ENCODE data around the gene ETV7. TPM values are rescaled to one million over a fixed set of nuclear protein-coding genes. Genes with fewer than 3 reads are reported as not detected.

ETV7 gene
- total RNA-seq, 3 donors from 2014 or later = 0.44 to 0.98 (median 0.80) TPM

- TF ChIP-seq POLR2A (IDR thresholded peaks at IDR 0.05) (no peak), POLR2AphosphoS5 (IDR thresholded peaks at IDR 0.05) (no peak), CTCF (IDR thresholded peaks at IDR 0.05) (no peak)
- intact Hi-C loops (cut with DNase I; ENCODE audit: low total_unique reads) = no loop called here
- H3K9me3 ChIP-seq = no peaks in the 10 kb centered on the region
- H3K4me3 ChIP-seq = no peak overlapping the region
- H3K4me1 ChIP-seq = no peaks in the 10 kb centered on the region
- H3K27me3 ChIP-seq = no peaks in the 10 kb centered on the region
- no peaks in the 10 kb centered on the region for H3K36me3 ChIP-seq
- no peak overlapping the region for H3K27ac ChIP-seq
- no peak for DNase-seq (ENCODE audit: low spot score in 2 of 2)
These were observed 64.4 kb downstream of the ETV7 start for GRCh38 chr6:36323062-36323461.

DNA sequence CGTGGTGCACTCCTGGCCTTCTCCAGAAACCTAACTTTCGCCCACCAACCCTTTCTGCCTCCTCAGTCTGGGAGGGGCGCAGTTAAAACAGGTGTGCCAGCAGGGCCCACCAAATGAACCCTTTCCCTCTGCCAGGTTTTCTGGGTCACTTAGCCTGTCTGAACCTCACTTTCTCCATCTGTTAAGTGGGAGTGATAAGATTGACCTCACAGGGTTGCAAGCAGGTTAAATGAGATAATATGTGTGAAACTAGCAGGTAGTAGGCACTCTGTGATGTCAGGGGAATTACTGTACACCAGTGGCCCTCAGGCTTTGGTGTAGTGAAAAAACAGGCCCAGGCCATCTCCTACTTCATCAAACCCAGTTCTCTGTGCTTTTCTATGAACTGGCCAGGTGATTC, 64.9 kb downstream of the ETV7 start:
- Histone ChIP-seq H3K36me3 (no peaks in the 10 kb centered on the region), H3K4me3 (no peak overlapping the region), H3K9me3 (no peaks in the 10 kb centered on the region), H3K27me3 (no peaks in the 10 kb centered on the region), H3K27ac (no peak overlapping the region), H3K4me1 (no peaks in the 10 kb centered on the region)
- intact Hi-C loops (cut with DNase I; ENCODE audit: low total_unique reads) = no loop called here
- DNase-seq (ENCODE audit: low spot score in 2 of 2) = no peak
- TF ChIP-seq POLR2AphosphoS5 (IDR thresholded peaks at IDR 0.05) (no peak), CTCF (IDR thresholded peaks at IDR 0.05) (no peak), POLR2A (IDR thresholded peaks at IDR 0.05) (no peak)

GRCh38 chr6:36320475-36320874, 67.0 kb downstream of the ETV7 start:
- H3K4me1 ChIP-seq = no peaks in the 10 kb centered on the region
- no peak overlapping the region for H3K27ac ChIP-seq
- TF ChIP-seq POLR2A (IDR thresholded peaks at IDR 0.05) = no peak
- no peak for TF ChIP-seq CTCF (IDR thresholded peaks at IDR 0.05)
- no peak for TF ChIP-seq POLR2AphosphoS5 (IDR thresholded peaks at IDR 0.05)
- intact Hi-C loops (cut with DNase I; ENCODE audit: low total_unique reads) = no loop called here
- no peaks in the 10 kb centered on the region for H3K27me3 ChIP-seq
- no peaks in the 10 kb centered on the region for H3K36me3 ChIP-seq
- H3K4me3 ChIP-seq = no peak overlapping the region
- no peak for DNase-seq (ENCODE audit: low spot score in 2 of 2)
- no peaks in the 10 kb centered on the region for H3K9me3 ChIP-seq

- DNase-seq (ENCODE audit: low spot score in 2 of 2) = no peak
- Histone ChIP-seq H3K4me3 (no peak overlapping the region), H3K36me3 (no peaks in the 10 kb centered on the region), H3K4me1 (no peaks in the 10 kb centered on the region), H3K27ac (no peak overlapping the region), H3K9me3 (no peaks in the 10 kb centered on the region), H3K27me3 (no peaks in the 10 kb centered on the region)
- intact Hi-C loops (cut with DNase I; ENCODE audit: low total_unique reads) = no loop called here
- TF ChIP-seq POLR2A (IDR thresholded peaks at IDR 0.05) (no peak), CTCF (IDR thresholded peaks at IDR 0.05) (no peak), POLR2AphosphoS5 (IDR thresholded peaks at IDR 0.05) (no peak)
These were observed 67.6 kb downstream of the ETV7 start for GRCh38 chr6:36319821-36320220.

- TF ChIP-seq POLR2AphosphoS5 (IDR thresholded peaks at IDR 0.05) (no peak), CTCF (IDR thresholded peaks at IDR 0.05) (no peak), POLR2A (IDR thresholded peaks at IDR 0.05) (no peak)
- no peaks in the 10 kb centered on the region for H3K4me1 ChIP-seq
- H3K27me3 ChIP-seq = no peaks in the 10 kb centered on the region
- H3K9me3 ChIP-seq = no peaks in the 10 kb centered on the region
- DNase-seq (ENCODE audit: low spot score in 2 of 2) = no peak
- H3K27ac ChIP-seq = no peak overlapping the region
- no peaks in the 10 kb centered on the region for H3K36me3 ChIP-seq
- intact Hi-C loops (cut with DNase I; ENCODE audit: low total_unique reads) = no loop called here
- no peak overlapping the region for H3K4me3 ChIP-seq
These were observed 68.1 kb downstream of the ETV7 start for GRCh38 chr6:36319436-36319762.

Measured in breast epithelium (tissue), 4 donors.